Measurements from ENCODE around the gene OPCML. TPM values are rescaled to one million over a fixed set of nuclear protein-coding genes. Genes with fewer than 3 reads are reported as not detected.

Gene OPCML
- total RNA-seq, 1 donor from 2014 or later = not detected

GRCh38 chr11:132714859-132715440 is 817.4 kb downstream of the OPCML start:
- no peak for DNase-seq (ENCODE audit: low spot score in 2 of 2)
- H3K36me3 ChIP-seq = no peaks in the 10 kb centered on the region
- H3K9me3 ChIP-seq = no peaks in the 10 kb centered on the region
- no peak overlapping the region for H3K4me3 ChIP-seq
- H3K27me3 ChIP-seq = no peaks in the 10 kb centered on the region
- TF ChIP-seq CTCF (IDR thresholded peaks at IDR 0.05) = no peak
- H3K4me1 ChIP-seq = no peaks in the 10 kb centered on the region
- H3K27ac ChIP-seq = no peak overlapping the region
- intact Hi-C loops (cut with DNase I) = no loop called here

GRCh38 chr11:132712466-132712865 is 819.8 kb downstream of the OPCML start:
- DNase-seq (ENCODE audit: low spot score in 2 of 2) = no peak
- no peaks in the 10 kb centered on the region for H3K4me1 ChIP-seq
- H3K27ac ChIP-seq = no peak overlapping the region
- TF ChIP-seq CTCF (IDR thresholded peaks at IDR 0.05) = no peak
- intact Hi-C loops (cut with DNase I) = no loop called here
- no peaks in the 10 kb centered on the region for H3K27me3 ChIP-seq
- H3K4me3 ChIP-seq = no peak overlapping the region
- no peaks in the 10 kb centered on the region for H3K36me3 ChIP-seq
- H3K9me3 ChIP-seq = no peaks in the 10 kb centered on the region

GRCh38 chr11:132704781-132705375 is 827.4 kb downstream of the OPCML start:
- H3K9me3 ChIP-seq = peaks cover 0 to 9% of the 10 kb centered on the region in 2 donors
- TF ChIP-seq CTCF (IDR thresholded peaks at IDR 0.05) = no peak
- H3K4me1 ChIP-seq = no peaks in the 10 kb centered on the region
- no peaks in the 10 kb centered on the region for H3K36me3 ChIP-seq
- no peaks in the 10 kb centered on the region for H3K27me3 ChIP-seq
- no peak for DNase-seq (ENCODE audit: low spot score in 2 of 2)
- intact Hi-C loops (cut with DNase I) = no loop called here
- H3K4me3 ChIP-seq = no peak overlapping the region
- no peak overlapping the region for H3K27ac ChIP-seq

GRCh38 chr11:132692891-132693290 is 839.4 kb downstream of the OPCML start:
- Histone ChIP-seq H3K4me1 (no peaks in the 10 kb centered on the region), H3K27ac (no peak overlapping the region), H3K9me3 (no peaks in the 10 kb centered on the region), H3K36me3 (no peaks in the 10 kb centered on the region), H3K27me3 (no peaks in the 10 kb centered on the region), H3K4me3 (no peak overlapping the region)
- intact Hi-C loops (cut with DNase I) = no loop called here
- no peak for TF ChIP-seq CTCF (IDR thresholded peaks at IDR 0.05)
- no peak for DNase-seq (ENCODE audit: low spot score in 2 of 2)

GRCh38 chr11:132691848-132692550 is 840.3 kb downstream of the OPCML start:
- Histone ChIP-seq H3K27ac (no peak overlapping the region), H3K9me3 (no peaks in the 10 kb centered on the region), H3K4me1 (no peaks in the 10 kb centered on the region), H3K36me3 (no peaks in the 10 kb centered on the region), H3K4me3 (no peak overlapping the region), H3K27me3 (no peaks in the 10 kb centered on the region)
- intact Hi-C loops (cut with DNase I) = no loop called here
- no peak for DNase-seq (ENCODE audit: low spot score in 2 of 2)
- TF ChIP-seq CTCF (IDR thresholded peaks at IDR 0.05) = no peak
